Subcutaneous abdominal adipose tissue (tissue), 5 donors: ENCODE results near the gene L1CAM.

ENCODE experiments used
- H3K27ac ChIP-seq: one replicate; pipeline ENCODE4 v1.7.0; 2013; ENCODE audit warnings: low read depth, mild to moderate bottlenecking, inconsistent platforms, low read length, moderate library complexity
- H3K27me3 ChIP-seq, 5 donors: one replicate each; pipeline ENCODE4 v1.7.0; 2013; ENCODE audit warnings: low read length in 5 of 5, inconsistent platforms in 1 of 5; ENCODE audit not compliant: control insufficient read depth in 5 of 5, insufficient read depth in 4 of 5
- H3K36me3 ChIP-seq, 5 donors: one replicate each; pipeline ENCODE4 v1.7.0; 2013; ENCODE audit warnings: low read length in 5 of 5; ENCODE audit not compliant: control insufficient read depth in 5 of 5, insufficient read depth in 5 of 5
- H3K4me1 ChIP-seq, 5 donors: one replicate each; pipeline ENCODE4 v1.7.0; 2013; ENCODE audit warnings: low read length in 5 of 5, mild to moderate bottlenecking in 3 of 5, moderate library complexity in 1 of 5; ENCODE audit not compliant: control insufficient read depth in 5 of 5, insufficient read depth in 5 of 5
- H3K4me3 ChIP-seq, 5 donors: one replicate each; pipeline ENCODE4 v1.7.0; 2013; ENCODE audit warnings: low read length in 5 of 5, low read depth in 1 of 5
- H3K9ac ChIP-seq, 5 donors: one replicate each; pipeline ENCODE4 v1.7.0; 2013; ENCODE audit warnings: low read length in 5 of 5, mild to moderate bottlenecking in 4 of 5, moderate library complexity in 3 of 5
- H3K9me3 ChIP-seq, 5 donors: one replicate each; pipeline ENCODE4 v1.7.0; 2013; ENCODE audit warnings: low read length in 5 of 5; ENCODE audit not compliant: control insufficient read depth in 5 of 5
- donor health status: healthy.
- donor health status: healthy.
- donor health status: healthy.
- donor health status: healthy.
- donor health status: healthy.

Gene L1CAM

GRCh38 chrX:153867139-153867538 lies 18.8 kb downstream of the L1CAM start:
- Histone ChIP-seq H3K9me3 (peaks cover 0 to 6% (median 0%) of the 10 kb centered on the region in 5 donors), H3K27ac (no peak overlapping the region), H3K4me1 (no peaks in the 10 kb centered on the region), H3K9ac (no peak overlapping the region), H3K4me3 (no peak overlapping the region), H3K27me3 (peaks cover 23 to 64% (median 62%) of the 10 kb centered on the region in 5 donors), H3K36me3 (no peaks in the 10 kb centered on the region)

GRCh38 chrX:153866302-153867019 lies 19.5 kb downstream of the L1CAM start:
- peaks cover 0 to 6% (median 0%) of the 10 kb centered on the region in 5 donors for H3K9me3 ChIP-seq
- no peak overlapping the region for H3K27ac ChIP-seq
- no peak overlapping the region for H3K4me3 ChIP-seq
- peaks cover 23 to 65% (median 59%) of the 10 kb centered on the region in 5 donors for H3K27me3 ChIP-seq
- H3K36me3 ChIP-seq = no peaks in the 10 kb centered on the region
- H3K9ac ChIP-seq = no peak overlapping the region
- no peaks in the 10 kb centered on the region for H3K4me1 ChIP-seq

- Histone ChIP-seq H3K27me3 (peaks cover 21 to 66% (median 57%) of the 10 kb centered on the region in 5 donors), H3K4me1 (no peaks in the 10 kb centered on the region), H3K9me3 (peaks cover 0 to 6% (median 0%) of the 10 kb centered on the region in 5 donors), H3K36me3 (no peaks in the 10 kb centered on the region), H3K9ac (no peak overlapping the region), H3K4me3 (no peak overlapping the region), H3K27ac (no peak overlapping the region)
Measured at GRCh38 chrX:153865685-153866084, 20.3 kb downstream of the L1CAM start.

GRCh38 chrX:153865321-153865580 lies 20.7 kb downstream of the L1CAM start:
- Histone ChIP-seq H3K4me1 (no peaks in the 10 kb centered on the region), H3K27me3 (peaks cover 19 to 62% (median 55%) of the 10 kb centered on the region in 5 donors), H3K36me3 (no peaks in the 10 kb centered on the region), H3K9ac (no peak overlapping the region), H3K4me3 (no peak overlapping the region), H3K9me3 (peaks cover 0 to 6% (median 0%) of the 10 kb centered on the region in 5 donors), H3K27ac (no peak overlapping the region)

- Histone ChIP-seq H3K36me3 (no peaks in the 10 kb centered on the region), H3K27ac (no peak overlapping the region), H3K4me3 (no peak overlapping the region), H3K9ac (no peak overlapping the region), H3K27me3 (peaks cover 22 to 59% (median 50%) of the 10 kb centered on the region in 5 donors), H3K9me3 (peaks cover 0 to 6% (median 0%) of the 10 kb centered on the region in 5 donors), H3K4me1 (no peaks in the 10 kb centered on the region)
Measured at GRCh38 chrX:153864561-153865320, 21.2 kb downstream of the L1CAM start.

- H3K9me3 ChIP-seq = peaks cover 0 to 6% (median 0%) of the 10 kb centered on the region in 5 donors
- H3K4me3 ChIP-seq = no peak overlapping the region
- H3K36me3 ChIP-seq = no peaks in the 10 kb centered on the region
- H3K27me3 ChIP-seq = peaks cover 22 to 56% (median 45%) of the 10 kb centered on the region in 5 donors
- no peak overlapping the region for H3K9ac ChIP-seq
- H3K27ac ChIP-seq = no peak overlapping the region
- H3K4me1 ChIP-seq = no peaks in the 10 kb centered on the region
Measured at GRCh38 chrX:153864101-153864500, 21.9 kb downstream of the L1CAM start.

GRCh38 chrX:153863251-153863991 lies 22.6 kb downstream of the L1CAM start:
- Histone ChIP-seq H3K4me3 (no peak overlapping the region), H3K36me3 (no peaks in the 10 kb centered on the region), H3K9me3 (peaks cover 0 to 6% (median 0%) of the 10 kb centered on the region in 5 donors), H3K4me1 (no peaks in the 10 kb centered on the region), H3K27me3 (peaks cover 18 to 54% (median 40%) of the 10 kb centered on the region in 5 donors), H3K9ac (no peak overlapping the region), H3K27ac (no peak overlapping the region)

- peaks cover 16 to 58% (median 42%) of the 10 kb centered on the region in 5 donors for H3K27me3 ChIP-seq
- H3K36me3 ChIP-seq = no peaks in the 10 kb centered on the region
- no peaks in the 10 kb centered on the region for H3K4me1 ChIP-seq
- H3K27ac ChIP-seq = no peak overlapping the region
- no peak overlapping the region for H3K9ac ChIP-seq
- no peak overlapping the region for H3K4me3 ChIP-seq
- H3K9me3 ChIP-seq = peaks cover 0 to 6% (median 4%) of the 10 kb centered on the region in 5 donors
Measured at GRCh38 chrX:153862369-153863250, 23.4 kb downstream of the L1CAM start.

GRCh38 chrX:153861733-153862310 lies 24.2 kb downstream of the L1CAM start:
- Histone ChIP-seq H3K4me3 (no peak overlapping the region), H3K4me1 (no peaks in the 10 kb centered on the region), H3K9ac (no peak overlapping the region), H3K9me3 (peaks cover 0 to 6% (median 3%) of the 10 kb centered on the region in 5 donors), H3K36me3 (no peaks in the 10 kb centered on the region), H3K27ac (no peak overlapping the region), H3K27me3 (peaks cover 16 to 60% (median 43%) of the 10 kb centered on the region in 5 donors)
